ENCODE data around the gene SLC45A2.

DNA sequence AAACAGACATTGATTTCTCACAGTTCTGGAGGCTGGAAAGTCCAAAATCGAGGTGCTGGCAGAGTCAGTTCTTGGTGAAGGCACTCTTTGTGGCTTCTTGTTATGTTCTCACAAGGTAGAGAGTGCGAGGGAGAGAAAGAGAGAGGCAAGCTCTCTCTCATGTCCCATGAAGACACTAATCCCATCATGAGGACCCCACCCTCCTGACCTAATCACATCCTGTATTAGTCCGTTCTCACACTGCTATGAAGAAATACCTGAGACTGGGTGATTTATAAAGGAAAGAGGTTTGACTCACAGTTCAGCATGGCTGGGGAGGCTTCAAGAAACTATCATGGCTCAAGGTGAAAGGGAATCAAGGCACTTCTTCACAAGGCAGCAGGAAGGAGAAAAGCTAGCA, 29.1 kb upstream of the SLC45A2 start:
- TF ChIP-seq POLR2A (IDR thresholded peaks at IDR 0.05) (no peak), CTCF (IDR thresholded peaks at IDR 0.05) (no peak)
